ENCODE measurements around the gene KRT13. TPM values are rescaled to one million over a fixed set of nuclear protein-coding genes. Genes with fewer than 3 reads are reported as not detected.
"Not testable (repeated sequence)": the region's sequence is repeated elsewhere in the genome, so short reads cannot be mapped to it uniquely, and the experiment has no call there.

The KRT13 gene
- polyA plus RNA-seq (2012; ENCODE audit: insufficient read depth, insufficient read length), result not detected

- no peak for DNase-seq (ENCODE audit: low read depth, low spot score)
- H3K4me3 ChIP-seq (ENCODE audit: low read length), result no peak within 1 kb of the TSS
Observed at GRCh38 chr17:41505007-41505808, at the start of gene KRT13. Gene KRT13 (minus strand): TSS chr17:41505612. CDS start chr17:41505550, 62 bp downstream.

GRCh38 chr17:41553987-41554680, 48.7 kb upstream of the KRT13 start:
- DNase-seq (ENCODE audit: low read depth, low spot score), result no peak
- H3K4me3 ChIP-seq (ENCODE audit: low read length), result no peak overlapping the region

GRCh38 chr17:41553176-41553575, 47.8 kb upstream of the KRT13 start:
- DNase-seq (ENCODE audit: low read depth, low spot score), result no peak

GRCh38 chr17:41552455-41552854, 47.0 kb upstream of the KRT13 start:
- no peak overlapping the region for H3K4me3 ChIP-seq (ENCODE audit: low read length)
- DNase-seq (ENCODE audit: low read depth, low spot score), result no peak

More at GRCh38 chr17:41553176-41553575, 47.8 kb upstream of the KRT13 start:
- H3K4me3 ChIP-seq (ENCODE audit: low read length), result no peak overlapping the region

- DNase-seq (ENCODE audit: low read depth, low spot score), result no peak
Observed at GRCh38 chr17:41551365-41551764, 46.0 kb upstream of the KRT13 start.

GRCh38 chr17:41549596-41550039, 44.2 kb upstream of the KRT13 start:
- DNase-seq (ENCODE audit: low read depth, low spot score), result no peak
- no peak overlapping the region for H3K4me3 ChIP-seq (ENCODE audit: low read length)

More at GRCh38 chr17:41551365-41551764, 46.0 kb upstream of the KRT13 start:
- H3K4me3 ChIP-seq (ENCODE audit: low read length), result no peak overlapping the region

- peak; percentile 57 for DNase-seq (ENCODE audit: low read depth, low spot score)
- no peak overlapping the region for H3K4me3 ChIP-seq (ENCODE audit: low read length)
Observed at GRCh38 chr17:41548844-41549595, 43.6 kb upstream of the KRT13 start.

- no peak for DNase-seq (ENCODE audit: low read depth, low spot score)
- H3K4me3 ChIP-seq (ENCODE audit: low read length), result no peak overlapping the region
Observed at GRCh38 chr17:41547921-41548843, 42.8 kb upstream of the KRT13 start.

GRCh38 chr17:41547378-41547841, 42.0 kb upstream of the KRT13 start:
- no peak for DNase-seq (ENCODE audit: low read depth, low spot score)

GRCh38 chr17:41546819-41547218, 41.4 kb upstream of the KRT13 start:
- H3K4me3 ChIP-seq (ENCODE audit: low read length), result no peak overlapping the region
- DNase-seq (ENCODE audit: low read depth, low spot score), result no peak

More at GRCh38 chr17:41547378-41547841, 42.0 kb upstream of the KRT13 start:
- H3K4me3 ChIP-seq (ENCODE audit: low read length), result no peak overlapping the region

GRCh38 chr17:41545829-41546410, 40.5 kb upstream of the KRT13 start:
- no peak for DNase-seq (ENCODE audit: low read depth, low spot score)
- H3K4me3 ChIP-seq (ENCODE audit: low read length), result no peak overlapping the region

GRCh38 chr17:41544935-41545334, 39.5 kb upstream of the KRT13 start:
- no peak overlapping the region for H3K4me3 ChIP-seq (ENCODE audit: low read length)
- no peak for DNase-seq (ENCODE audit: low read depth, low spot score)

- H3K4me3 ChIP-seq (ENCODE audit: low read length), result no peak overlapping the region
- no peak for DNase-seq (ENCODE audit: low read depth, low spot score)
Observed at GRCh38 chr17:41544491-41544892, 39.1 kb upstream of the KRT13 start.

- DNase-seq (ENCODE audit: low read depth, low spot score); H3K4me3 ChIP-seq (ENCODE audit: low read length): not testable (repeated sequence)
Observed at GRCh38 chr17:41542786-41543185, 37.4 kb upstream of the KRT13 start.

GRCh38 chr17:41542357-41542756, 36.9 kb upstream of the KRT13 start:
- H3K4me3 ChIP-seq (ENCODE audit: low read length), result no peak overlapping the region
- no peak for DNase-seq (ENCODE audit: low read depth, low spot score)

GRCh38 chr17:41540921-41541625, 35.7 kb upstream of the KRT13 start:
- H3K4me3 ChIP-seq (ENCODE audit: low read length), result no peak overlapping the region
- DNase-seq (ENCODE audit: low read depth, low spot score), result no peak

GRCh38 chr17:41539979-41540701, 34.7 kb upstream of the KRT13 start:
- H3K4me3 ChIP-seq (ENCODE audit: low read length), result no peak overlapping the region
- DNase-seq (ENCODE audit: low read depth, low spot score), result no peak

Data from Jurkat, Clone E6-1 (cell line).